ENCODE results near the gene SLC43A1.

Gene SLC43A1

GRCh38 chr11:57497303-57498247 lies 17.9 kb downstream of the SLC43A1 start:
- DNase-seq = no peak

DNA sequence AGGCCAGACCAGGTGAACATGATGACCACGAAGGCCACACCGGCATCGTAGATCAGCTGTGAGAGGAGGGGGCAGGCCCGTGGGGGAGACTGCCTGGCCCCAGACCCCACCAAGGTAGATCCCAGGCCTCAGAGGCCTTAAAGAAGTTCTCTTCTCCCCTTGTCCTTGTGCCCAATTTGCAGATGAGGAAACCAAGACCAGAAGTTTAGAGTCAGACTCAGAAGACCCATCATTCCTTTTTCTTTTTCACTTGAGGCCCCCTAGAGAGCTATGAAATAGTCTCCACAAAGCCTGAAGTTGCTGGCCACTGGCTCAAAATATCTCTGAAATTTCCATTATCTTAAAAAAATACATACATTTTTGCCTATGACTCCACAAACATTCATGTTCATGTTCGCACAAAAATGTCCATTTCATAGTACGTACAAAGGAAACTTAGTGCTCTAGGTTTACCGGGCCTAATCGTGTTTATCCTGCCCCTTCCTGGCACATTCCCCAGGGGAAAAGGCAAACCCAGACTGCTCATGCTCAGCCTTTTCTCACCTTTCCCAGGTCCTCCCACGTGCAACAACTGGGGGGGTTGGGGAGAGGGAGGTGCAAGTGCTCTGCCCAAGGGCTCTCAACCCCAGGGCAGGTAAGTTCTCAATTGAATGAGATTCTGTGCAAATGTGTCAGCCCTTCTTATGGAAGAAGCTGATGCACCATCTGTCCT lies 19.2 kb downstream of the SLC43A1 start:
- DNase-seq = no peak

DNA sequence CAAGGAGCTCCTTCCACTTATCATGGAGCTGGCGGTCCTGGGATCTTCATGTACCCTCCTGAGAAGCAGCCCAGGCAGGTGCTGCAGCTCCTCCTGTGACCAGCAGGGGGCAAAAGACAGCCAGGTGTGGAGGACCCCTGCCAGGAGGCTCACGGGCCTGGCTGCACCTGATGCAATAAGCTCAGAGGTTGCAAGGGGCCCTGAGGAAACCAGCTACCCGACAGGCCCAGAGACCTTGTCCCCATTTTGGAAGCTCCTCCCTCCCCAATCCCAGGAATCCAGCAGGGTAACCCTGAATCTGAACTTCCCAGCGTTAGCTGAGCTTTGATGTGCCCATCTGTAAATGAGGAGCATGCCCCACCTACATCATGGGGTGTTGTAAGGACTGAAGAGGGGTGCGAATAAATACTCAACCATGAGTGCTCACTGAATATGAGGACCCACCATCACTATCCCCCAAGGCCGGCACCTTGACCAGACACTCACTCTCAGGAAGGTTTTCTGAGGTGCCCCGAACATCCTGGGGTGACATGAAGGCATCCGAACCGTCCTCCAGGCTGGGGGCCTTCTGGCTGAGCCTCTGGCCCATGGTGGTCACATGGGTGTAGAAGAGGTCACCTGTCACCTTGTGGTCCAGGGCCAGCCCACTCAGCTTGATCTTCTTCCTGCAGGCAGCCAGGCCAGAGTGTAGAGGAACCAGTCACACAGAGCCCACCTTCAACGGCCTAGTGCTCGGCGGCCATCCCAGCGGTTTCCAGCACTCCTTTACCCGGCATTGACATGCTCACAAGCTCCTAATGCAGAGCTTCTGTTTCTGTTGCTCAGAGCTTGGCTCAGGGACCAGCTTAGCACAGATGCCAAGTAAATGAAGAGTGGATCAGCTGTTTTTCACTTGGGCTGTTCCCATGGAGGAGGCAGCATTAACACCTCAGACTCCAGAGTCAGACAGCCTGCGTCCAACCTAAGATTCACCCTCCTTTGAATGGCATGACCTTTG lies 21.7 kb downstream of the SLC43A1 start:
- peak; percentile 78 for DNase-seq

DNA sequence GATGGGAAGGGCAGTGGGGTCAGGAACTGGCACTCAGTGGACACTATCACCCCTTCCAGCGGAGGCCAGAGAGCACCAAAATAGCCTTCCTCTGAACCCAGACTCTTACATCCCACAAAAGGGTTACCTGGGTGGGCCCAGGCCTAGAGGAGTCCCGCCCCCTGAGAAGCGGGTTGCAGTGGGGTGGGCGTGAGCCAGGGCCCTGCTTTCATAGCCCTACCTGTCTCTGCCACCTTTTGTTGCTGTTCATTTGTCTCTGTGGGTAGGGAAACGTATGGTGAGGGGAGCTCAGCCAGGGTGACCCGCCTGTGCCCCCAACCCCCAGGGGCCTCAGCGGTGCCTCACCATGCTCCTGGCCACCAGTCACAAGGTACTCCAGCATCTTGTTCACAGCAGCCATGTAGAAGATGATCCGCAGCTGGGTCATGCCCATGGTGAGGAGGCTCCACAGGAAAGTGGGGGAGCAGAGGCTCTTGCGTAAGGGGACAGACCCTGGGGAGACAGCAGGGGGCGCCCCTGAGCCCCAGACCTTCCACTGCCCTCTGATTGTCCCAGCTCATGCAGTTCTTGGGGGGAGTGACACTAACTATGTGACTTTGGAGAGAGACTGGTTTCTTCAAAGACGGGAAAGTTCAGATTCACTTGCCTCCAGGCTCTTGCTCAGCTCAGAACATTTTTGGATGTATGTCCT lies 24.0 kb downstream of the SLC43A1 start:
- peak; percentile 53 for DNase-seq

DNA sequence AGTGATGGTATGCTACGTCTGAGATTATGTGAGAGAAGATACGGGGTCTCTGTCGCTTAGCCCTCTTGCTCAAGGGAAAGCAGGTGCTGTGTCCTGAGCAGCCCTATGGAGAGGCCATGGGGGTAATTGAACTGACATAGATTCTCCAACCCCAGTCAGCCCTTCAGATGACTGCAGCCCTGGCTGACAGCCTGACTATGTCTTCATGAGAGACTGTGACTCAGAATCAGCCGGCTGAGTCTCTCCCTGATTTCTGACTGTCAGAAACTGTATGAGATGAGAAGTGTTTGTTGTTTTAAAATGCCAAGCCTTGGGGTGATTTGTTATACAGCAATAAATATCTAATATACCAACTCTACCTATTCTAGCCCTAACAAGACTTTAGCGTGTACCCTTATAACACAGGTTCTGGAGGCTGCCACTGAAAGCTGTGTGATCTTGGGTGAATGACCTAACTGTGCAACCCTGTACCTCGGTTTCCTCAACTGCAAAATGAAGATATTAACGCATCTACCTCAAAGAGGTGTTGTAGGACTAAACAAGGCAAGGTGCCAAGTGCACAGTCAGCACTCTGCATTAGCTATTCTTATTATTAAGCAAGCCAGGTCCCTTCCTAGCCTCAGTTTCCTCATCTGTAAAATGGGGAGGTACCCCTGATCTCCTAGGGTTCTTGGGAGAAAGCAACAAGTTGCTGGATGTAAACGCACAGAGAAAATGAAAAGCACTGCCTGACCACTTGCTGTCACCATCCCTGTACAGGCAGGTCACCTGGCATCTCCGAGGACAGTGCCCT lies 24.9 kb downstream of the SLC43A1 start:
- no peak for DNase-seq

DNA sequence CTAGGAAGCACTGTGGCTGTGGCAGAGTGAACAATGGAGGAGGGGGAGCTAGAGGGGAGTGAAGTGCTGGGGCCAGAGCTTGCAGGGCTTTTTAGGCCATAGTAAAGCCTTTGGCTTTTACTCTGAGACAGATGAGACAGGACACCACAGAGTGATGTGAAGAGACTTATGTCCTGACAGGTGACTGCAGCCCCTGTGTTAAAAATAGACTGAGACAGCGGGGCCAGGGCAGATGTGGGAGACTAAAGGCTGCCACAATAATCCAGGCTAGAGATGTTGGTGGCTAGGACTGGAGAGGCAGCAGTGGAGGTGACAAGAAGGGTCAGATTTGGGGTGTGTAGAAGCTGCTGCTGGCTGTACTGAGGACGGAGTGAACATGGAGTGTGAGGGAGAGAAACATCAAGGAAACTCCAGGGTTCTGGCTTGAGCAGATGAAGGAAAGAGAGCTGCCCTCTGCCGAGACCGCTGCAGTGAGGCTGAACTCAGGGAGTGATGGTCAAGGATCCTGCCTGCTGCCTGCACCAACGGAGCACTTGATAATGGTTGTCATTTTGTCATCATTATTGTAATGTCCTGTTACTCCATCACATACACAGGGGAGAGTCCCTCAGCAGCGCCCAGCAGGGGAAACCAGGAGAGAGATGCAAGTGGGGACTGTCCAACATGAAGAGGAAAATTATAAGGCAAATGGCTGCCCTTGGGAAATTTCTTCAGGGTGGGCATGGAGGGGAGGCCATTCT lies 27.4 kb downstream of the SLC43A1 start:
- no peak for DNase-seq

GRCh38 chr11:57487021-57487778 lies 28.3 kb downstream of the SLC43A1 start:
- DNase-seq = no peak

- DNase-seq = no peak
These were observed 30.1 kb downstream of the SLC43A1 start for GRCh38 chr11:57485217-57485990.

GRCh38 chr11:57484141-57484710 lies 31.3 kb downstream of the SLC43A1 start:
- no peak for DNase-seq

- DNase-seq = no peak
These were observed 32.0 kb downstream of the SLC43A1 start for GRCh38 chr11:57483562-57483918.

DNA sequence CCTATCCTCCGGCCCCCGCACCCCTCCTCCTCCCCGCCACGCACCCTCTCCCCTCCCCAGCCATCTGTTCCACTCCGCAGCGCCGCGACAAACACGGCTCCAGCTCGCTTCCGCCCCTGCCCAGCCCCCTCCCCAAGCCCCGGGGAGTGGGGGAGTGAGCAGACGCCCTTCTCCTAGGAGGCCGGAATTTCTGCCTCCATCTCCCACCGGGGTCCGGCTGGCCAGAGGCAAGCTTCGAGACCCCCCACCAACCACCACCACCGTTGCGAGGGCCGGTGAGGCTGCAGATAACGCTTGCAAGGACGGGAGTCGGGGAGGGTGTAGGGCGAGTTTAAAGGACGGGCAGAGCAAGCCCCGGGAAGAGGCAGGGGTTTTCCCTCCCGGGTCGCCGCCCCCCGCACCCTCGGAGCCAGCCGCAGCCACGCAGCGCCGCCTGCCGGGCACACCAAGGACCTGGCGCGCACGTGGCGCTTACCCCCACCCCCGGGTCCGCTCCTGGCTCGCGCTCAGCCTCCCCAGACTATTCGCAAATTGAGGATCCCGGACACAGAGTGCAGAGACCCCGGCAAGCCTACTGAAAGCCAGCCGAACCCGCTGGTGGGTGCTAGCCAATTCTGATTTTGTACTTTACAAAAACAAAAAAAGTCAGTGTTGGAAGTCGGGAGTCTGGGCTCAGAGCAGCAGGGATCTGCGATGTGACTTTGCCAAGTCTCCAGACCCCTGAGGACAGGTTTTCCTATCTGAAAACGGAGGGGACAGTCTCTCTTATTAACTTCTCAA lies 32.5 kb downstream of the SLC43A1 start:
- peak; percentile 80 for DNase-seq

DNA sequence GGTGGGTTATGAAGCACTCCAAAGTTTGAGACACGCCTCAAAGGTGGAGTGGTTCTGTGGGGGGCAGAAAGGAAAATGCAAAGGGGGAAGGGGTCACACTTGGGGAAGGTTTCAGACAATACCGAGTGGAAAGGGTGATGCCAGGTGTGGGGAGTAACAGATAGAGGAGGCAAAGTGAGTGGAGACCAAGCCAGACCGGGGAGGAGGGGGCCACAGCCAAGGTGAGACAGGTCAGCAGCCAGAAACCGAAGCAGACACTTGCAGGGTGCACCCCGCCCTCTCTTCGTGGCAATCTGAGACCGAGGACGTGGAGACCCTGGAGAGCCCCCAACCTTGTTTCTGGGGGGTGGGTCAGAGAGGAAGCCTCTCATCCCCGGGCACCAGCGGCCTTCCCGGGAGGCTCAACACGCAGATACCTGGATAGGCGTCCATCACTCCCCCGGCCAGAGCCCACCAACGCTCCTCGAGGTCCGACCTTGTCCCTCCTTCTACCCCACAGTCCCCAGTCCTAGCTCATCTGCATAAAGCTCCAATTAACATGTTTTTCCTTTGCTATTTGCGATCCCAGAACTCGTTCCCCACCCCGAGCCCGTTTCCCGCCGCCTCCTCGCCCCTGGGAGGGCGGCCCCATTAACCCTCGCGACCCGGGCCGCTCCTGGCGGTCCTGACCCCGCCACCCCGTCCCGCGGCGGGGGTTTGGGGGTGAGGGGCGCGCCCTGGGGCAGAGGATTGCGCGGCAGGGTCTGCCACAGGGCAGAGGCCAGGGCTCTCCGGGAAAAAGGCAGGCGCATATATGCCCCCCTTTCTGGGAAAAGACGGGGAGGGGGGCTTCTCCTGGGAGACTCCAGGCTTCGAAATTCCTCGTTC lies 33.4 kb downstream of the SLC43A1 start:
- no peak for DNase-seq

DNA sequence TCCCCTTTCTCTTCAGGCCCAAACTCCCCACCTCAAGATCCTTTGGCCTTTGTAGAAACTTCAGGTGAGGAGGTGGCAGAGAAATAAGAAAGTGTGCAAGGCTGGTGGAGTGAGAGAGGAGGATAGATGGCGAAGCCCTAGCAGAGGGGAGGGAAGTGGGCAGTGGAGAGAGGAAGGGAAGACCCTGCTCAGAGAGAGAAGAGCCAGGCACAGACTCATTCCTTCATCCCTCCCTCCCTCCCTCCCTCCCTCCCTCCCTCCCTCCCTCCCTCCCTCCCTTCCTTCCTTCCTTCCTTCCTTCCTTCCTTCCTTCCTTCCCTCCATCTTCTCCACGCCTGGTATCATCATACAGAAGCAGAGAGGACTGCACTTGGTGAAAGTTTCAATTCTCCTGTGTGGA lies 34.2 kb downstream of the SLC43A1 start:
- no peak for DNase-seq

DNA sequence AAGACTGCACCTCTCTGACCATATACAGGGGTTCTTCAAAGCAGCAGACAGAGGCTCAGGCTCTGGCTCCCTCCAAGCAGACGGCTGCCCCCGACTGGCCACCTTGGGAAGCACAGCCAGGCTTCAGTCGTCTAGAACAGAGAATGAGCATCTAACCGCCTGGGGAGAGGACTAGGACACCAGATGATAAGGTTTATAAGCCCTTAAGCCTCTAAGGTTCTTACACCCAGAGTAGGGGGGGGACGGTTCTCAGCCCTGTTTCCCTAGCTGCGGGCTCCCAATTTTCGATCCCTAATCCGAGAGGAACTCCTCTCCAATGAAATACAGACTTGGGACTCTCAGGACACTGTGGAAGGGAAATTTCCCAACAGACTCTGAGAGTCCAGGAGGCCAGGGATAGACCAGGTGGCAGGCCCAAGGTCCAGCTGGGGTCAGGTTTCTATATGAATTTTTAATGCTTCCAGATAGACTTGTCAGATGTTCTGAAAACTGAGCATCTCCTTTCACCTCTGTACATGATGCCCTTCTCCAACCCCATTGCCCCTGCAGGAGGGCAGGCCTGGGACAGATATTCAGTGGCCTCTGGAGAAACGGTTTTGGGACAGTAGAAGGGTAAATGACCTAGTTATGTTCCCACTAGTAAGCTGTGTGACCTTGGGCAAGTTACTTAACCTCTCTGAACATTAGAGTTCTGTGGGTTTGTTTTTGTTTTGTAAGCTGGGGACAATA lies 34.9 kb downstream of the SLC43A1 start:
- peak; percentile 78 for DNase-seq

DNA sequence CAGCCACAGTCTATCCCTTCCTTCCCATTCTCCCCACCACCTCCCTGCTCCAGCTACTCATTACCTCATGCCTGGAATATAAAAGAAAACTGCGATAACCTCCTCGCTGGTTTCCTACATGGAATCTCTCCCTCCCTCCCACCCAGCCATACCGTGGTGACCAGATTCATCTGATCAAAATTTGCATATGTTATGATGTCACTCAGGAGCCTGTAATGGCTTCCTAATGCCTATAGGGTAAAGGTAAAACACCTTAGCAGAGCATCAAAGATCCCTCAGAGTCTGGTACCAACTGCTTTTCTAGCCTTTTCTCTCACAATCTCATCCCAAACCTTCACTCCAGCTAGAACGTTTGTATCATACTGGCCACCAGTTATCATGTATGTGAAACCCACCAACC lies 35.6 kb downstream of the SLC43A1 start:
- no peak for DNase-seq

DNA sequence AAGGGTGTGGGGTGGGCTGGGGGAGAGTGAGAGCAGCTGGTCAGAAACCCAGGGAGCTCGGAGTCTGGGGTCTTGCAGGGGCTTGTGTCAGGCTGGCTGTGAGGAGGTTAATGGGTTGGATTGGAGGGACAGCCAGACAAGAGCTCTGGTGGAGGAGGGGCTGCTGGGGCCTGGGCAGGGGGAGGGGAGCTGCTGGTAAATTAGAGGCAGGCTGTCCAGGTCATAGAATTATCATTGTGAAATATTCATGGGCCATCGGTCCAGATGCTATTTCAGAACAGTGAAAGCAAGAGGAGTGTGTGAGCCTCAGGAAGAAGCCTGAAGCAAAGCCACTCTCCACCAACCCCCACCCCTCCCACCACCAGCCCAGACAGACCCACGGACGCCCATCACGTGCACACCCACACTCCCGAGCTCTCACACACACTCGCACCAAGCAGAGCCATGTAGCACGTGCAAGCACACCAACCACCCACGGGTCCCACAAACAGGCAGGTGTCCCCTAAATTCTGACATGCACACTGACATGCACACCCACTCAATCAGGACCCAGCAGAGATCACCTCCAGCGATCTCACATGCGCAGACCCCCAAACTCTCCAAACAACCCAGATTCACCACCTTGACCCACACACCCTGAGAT lies 36.4 kb downstream of the SLC43A1 start:
- no peak for DNase-seq

Data from stimulated activated CD4-positive, alpha-beta T cell treated with anti-CD3 and anti-CD28 coated beads, Interleukin-4, amount 100 ng/mL, for 1 hour (primary cell).